Sigmoid colon (tissue), 7 donors: ENCODE data around the gene KCNH4. TPM values are rescaled to one million over a fixed set of nuclear protein-coding genes. Genes with fewer than 3 reads are reported as not detected.

ENCODE experiments used
- DNase-seq: peaks from one replicate; pipeline ENCODE4 v3.0.0-alpha.2; 2019
- H3K27ac ChIP-seq, 4 donors: fragments of 200-600 bp; sonication (generic); one replicate each; pipeline ENCODE4 v1.5.1; 2016 to 2019; ENCODE audit warnings: mild to moderate bottlenecking in 1 of 4
- H3K27me3 ChIP-seq, 3 donors: fragments of 200-600 bp; sonication (generic); one replicate each; pipeline ENCODE4 v1.5.1; 2019; ENCODE audit warnings: mild to moderate bottlenecking in 1 of 3
- H3K36me3 ChIP-seq, 4 donors: fragments of 200-600 bp; sonication (generic); one replicate each; pipeline ENCODE4 v1.5.1; 2016 to 2019
- H3K4me1 ChIP-seq, 4 donors: fragments of 200-600 bp; sonication (generic); one replicate each; pipeline ENCODE4 v1.5.1; 2017 to 2019
- H3K4me3 ChIP-seq, 4 donors: fragments of 200-600 bp; sonication (generic); one replicate each; pipeline ENCODE4 v1.5.1; 2017 to 2019; ENCODE audit warnings: mild to moderate bottlenecking in 2 of 4, moderate library complexity in 1 of 4
- H3K9me3 ChIP-seq, 4 donors: fragments of 200-600 bp in 3 of 4; sonication (generic) in 3 of 4; one replicate each; pipeline versions ENCODE4 v1.5.1 to v1.6.1; 2013 to 2019
- CTCF ChIP-seq, 4 experiments: fragments of 450-650 bp in 3 of 4; fragments of 200-600 bp in 1 of 4; IDR thresholded peaks; one replicate each; pipeline ENCODE4 v1.5.1; 2016 to 2019; ENCODE audit warnings: antibody characterized with exemption in 4 of 4, mild to moderate bottlenecking in 3 of 4, moderate library complexity in 2 of 4
- EP300 ChIP-seq, 4 donors: sonication (generic); formaldehyde crosslinking; IDR thresholded peaks; one replicate each; pipeline ENCODE4 v1.6.1; 2017; ENCODE audit warnings: antibody characterized with exemption in 4 of 4
- POLR2A ChIP-seq, 2 donors: fragments of 450-650 bp; IDR thresholded peaks; one replicate each; pipeline ENCODE4 v1.6.1; 2016; ENCODE audit warnings: antibody characterized with exemption in 2 of 2, mild to moderate bottlenecking in 2 of 2, moderate library complexity in 2 of 2
- POLR2AphosphoS5 ChIP-seq, 4 donors: sonication (generic); formaldehyde crosslinking; IDR thresholded peaks; one replicate each; pipeline ENCODE4 v1.6.1; 2017; ENCODE audit warnings: antibody characterized with exemption in 4 of 4
- WGBS, 2 donors: extraction: QIAGEN DNeasy Blood & Tissue Kit; methylation state at CpG; one replicate each; pipeline ENCODE4 v1.1.7; 2013; 5-methylcytosine and 5-hydroxymethylcytosine counted together
- intact Hi-C: fragments of 100-400 bp; cut with DNase I; formaldehyde crosslinking; loops from one replicate; pipeline ENCODE4 v1.15.1; 2023
- polyA plus RNA-seq, 3 donors: library from polyadenylated mRNA; stranded (reverse); fragments of 200-250 nt; gene quantifications; one replicate each; pipeline ENCODE4 v1.2.3, GENCODE V29; 2013
- total RNA-seq, 4 donors: library from RNA; depleted of rRNA; stranded (reverse); fragments of >200 nt; gene quantifications; one replicate each; pipeline ENCODE4 v1.1.0, GENCODE V29; 2016
- donor health status: healthy with polysubstance abuse.
- donor health status: Bipolar disorder and iron deficiency.
- donor health status: healthy.

Gene KCNH4
- total and polyA plus RNA-seq, 7 donors, result 0.25 TPM; not detected in 6

- Histone ChIP-seq H3K9me3 (no peaks in the 10 kb centered on the region), H3K27ac (no peak overlapping the region), H3K4me3 (no peak overlapping the region), H3K27me3 (no peaks in the 10 kb centered on the region), H3K4me1 (peaks cover 0 to 32% (median 29%) of the 10 kb centered on the region in 4 donors), H3K36me3 (peaks cover 0 to 53% (median 10%) of the 10 kb centered on the region in 4 donors)
- DNase-seq, result peak; percentile 90
- intact Hi-C loops, result loop anchor here (1.0 to 2.0 kb wide), 2 partner anchors 50 to 92 kb away; no protein-coding TSS in a partner anchor
- TF ChIP-seq CTCF (IDR thresholded peaks at IDR 0.05) (peak; percentile 75 to 85 (median 79)), EP300 (IDR thresholded peaks at IDR 0.05) (no peak)
- WGBS, 2 donors, result 34 to 41% methylated on average over 18 of the region's 18 CpGs
Measured at GRCh38 chr17:42116705-42117396, 64.1 kb downstream of the KCNH4 start.

- H3K9me3 ChIP-seq, result no peaks in the 10 kb centered on the region
- peak overlapping the region in 1 of 4 donors; percentile 90 for H3K27ac ChIP-seq
- DNase-seq, result no peak
- 91 to 96% methylated on average over 9 of the region's 9 CpGs for WGBS, 2 donors
- no peaks in the 10 kb centered on the region for H3K27me3 ChIP-seq
- H3K4me3 ChIP-seq, result no peak overlapping the region
- TF ChIP-seq POLR2A (IDR thresholded peaks at IDR 0.05), result no peak
- intact Hi-C loops, result loop anchor here (5.0 kb wide), 1 partner anchor 147 kb away; the partner anchor contains the start of gene CNP
- H3K4me1 ChIP-seq, result peaks cover 0 to 23% (median 22%) of the 10 kb centered on the region in 4 donors
- H3K36me3 ChIP-seq, result peaks cover 0 to 49% (median 9%) of the 10 kb centered on the region in 4 donors
Measured at GRCh38 chr17:42114118-42114517, 66.8 kb downstream of the KCNH4 start.

GRCh38 chr17:42113293-42114069 lies 67.5 kb downstream of the KCNH4 start:
- Histone ChIP-seq H3K27me3 (no peaks in the 10 kb centered on the region), H3K4me1 (peaks cover 0 to 23% (median 22%) of the 10 kb centered on the region in 4 donors), H3K27ac (peak overlapping the region; percentile 90 to 96 (median 92)), H3K36me3 (peaks cover 0 to 51% (median 8%) of the 10 kb centered on the region in 4 donors), H3K4me3 (no peak overlapping the region), H3K9me3 (no peaks in the 10 kb centered on the region)
- DNase-seq, result no peak
- 90 to 92% methylated on average over 28 of the region's 28 CpGs for WGBS, 2 donors
- TF ChIP-seq POLR2A (IDR thresholded peaks at IDR 0.05), result no peak
- TF ChIP-seq CTCF (IDR thresholded peaks at IDR 0.05), result no peak
- no peak for TF ChIP-seq EP300 (IDR thresholded peaks at IDR 0.05)
- TF ChIP-seq POLR2AphosphoS5 (IDR thresholded peaks at IDR 0.05), result no peak
- intact Hi-C loops, result loop anchor here (5.0 kb wide), 1 partner anchor 146 kb away; the partner anchor contains the start of gene CNP

- Histone ChIP-seq H3K4me1 (peaks cover 0 to 29% (median 24%) of the 10 kb centered on the region in 4 donors), H3K4me3 (peak within 1 kb of the TSS; percentile 48 to 63 (median 61)), H3K27ac (peak within 1 kb of the TSS; percentile 90 to 96 (median 92)), H3K36me3 (peaks cover 0 to 45% (median 5%) of the 10 kb centered on the region in 4 donors), H3K9me3 (no peaks in the 10 kb centered on the region), H3K27me3 (no peaks in the 10 kb centered on the region)
- TF ChIP-seq POLR2AphosphoS5 (IDR thresholded peaks at IDR 0.05), result peak; percentile 81 to 91 (median 85)
- no peak for TF ChIP-seq CTCF (IDR thresholded peaks at IDR 0.05)
- no peak for TF ChIP-seq EP300 (IDR thresholded peaks at IDR 0.05)
- peak; percentile 50 to 60 for TF ChIP-seq POLR2A (IDR thresholded peaks at IDR 0.05)
- WGBS, 2 donors, result 0 to 1% methylated on average over 10 of the region's 10 CpGs
- peak; percentile 91 for DNase-seq
- intact Hi-C loops, result loop anchor here (5.0 kb wide), 1 partner anchor 145 kb away; the partner anchor contains the start of gene CNP
Measured at GRCh38 chr17:42112552-42113176, 68.3 kb downstream of the KCNH4 start, which contains the start of gene DHX58. Gene DHX58, minus strand, starts transcription at chr17:42112714. Its CDS starts 822 bp downstream, at chr17:42111892.
